MM.1S (cell line): ENCODE measurements around the gene BPIFB2.

Source experiments
- DNase-seq: peaks from one replicate; pipeline ENCODE4 v3.0.0-alpha.2; 2015
- H2AFZ ChIP-seq: fragments of 300-600 bp; sonication (generic); 2 replicates; pipeline ENCODE4 v1.6.0; 2016; ENCODE audit warnings: antibody characterized with exemption, low read length
- H3F3A ChIP-seq: fragments of 300-600 bp; sonication (generic); 2 replicates; pipeline ENCODE4 v1.6.1; 2016; ENCODE audit warnings: mild to moderate bottlenecking, antibody characterized with exemption, low read length, moderate library complexity, mixed read lengths; ENCODE audit not compliant: insufficient read depth
- H3K27ac ChIP-seq: fragments of 300-600 bp; sonication (generic); 2 replicates; pipeline ENCODE4 v1.5.1; 2016; ENCODE audit warnings: mild to moderate bottlenecking, low read length
- H3K27me3 ChIP-seq: fragments of 300-600 bp; sonication (generic); replicated peaks from 2 replicates; pipeline ENCODE4 v1.6.0; 2016; ENCODE audit warnings: low read length; ENCODE audit not compliant: insufficient read depth
- H3K36me3 ChIP-seq: fragments of 300-600 bp; sonication (generic); replicated peaks from 2 replicates; pipeline ENCODE4 v1.6.1; 2016; ENCODE audit warnings: mild to moderate bottlenecking, low read length, mixed read lengths; ENCODE audit not compliant: insufficient read depth
- H3K4me1 ChIP-seq: fragments of 300-600 bp; sonication (generic); 2 replicates; pipeline ENCODE4 v1.6.1; 2016; ENCODE audit warnings: low read length, mixed read lengths
- H3K4me2 ChIP-seq: fragments of 300-600 bp; sonication (generic); 2 replicates; pipeline ENCODE4 v1.6.0; 2016; ENCODE audit warnings: low read depth, low read length
- H3K4me3 ChIP-seq: fragments of 300-600 bp; sonication (generic); 2 replicates; pipeline ENCODE4 v1.5.1; 2016; ENCODE audit warnings: low read length, mixed read lengths
- H3K79me2 ChIP-seq: fragments of 300-600 bp; sonication (generic); 2 replicates; pipeline ENCODE4 v1.6.1; 2016; ENCODE audit warnings: mixed run types, low read length, mixed read lengths
- H3K9ac ChIP-seq: fragments of 300-600 bp; sonication (generic); 2 replicates; pipeline ENCODE4 v1.6.1; 2016; ENCODE audit warnings: low read length, mixed read lengths
- H3K9me2 ChIP-seq: fragments of 300-600 bp; sonication (generic); replicated peaks from 2 replicates; pipeline ENCODE4 v1.6.1; 2016; ENCODE audit warnings: mild to moderate bottlenecking, low read length, mixed read lengths; ENCODE audit not compliant: insufficient read depth
- H3K9me3 ChIP-seq: fragments of 300-600 bp; sonication (generic); replicated peaks from 2 replicates; pipeline ENCODE4 v1.6.1; 2016; ENCODE audit warnings: mild to moderate bottlenecking, low read length, mixed read lengths; ENCODE audit not compliant: insufficient read depth
- H4K20me1 ChIP-seq: fragments of 300-600 bp; sonication (generic); 2 replicates; pipeline ENCODE4 v1.6.1; 2016; ENCODE audit warnings: mild to moderate bottlenecking, low read length, moderate library complexity, mixed read lengths; ENCODE audit not compliant: insufficient read depth
- CTCF ChIP-seq: fragments of 300-600 bp; sonication (generic); IDR thresholded peaks from 2 replicates; pipeline ENCODE4 v1.5.1; 2016; ENCODE audit warnings: antibody characterized with exemption, low read length, mixed read lengths
- EZH2 ChIP-seq: fragments of 300-600 bp; sonication (generic); optimal IDR thresholded peaks from 2 replicates; pipeline ENCODE3; 2017; ENCODE audit warnings: low read depth, mild to moderate bottlenecking, antibody characterized with exemption, low read length, mixed read lengths
- EZH2phosphoT487 ChIP-seq: fragments of 300-600 bp; sonication (generic); IDR thresholded peaks from 2 replicates; pipeline ENCODE4 v1.6.1; 2018; ENCODE audit warnings: antibody characterized with exemption, low read length

Gene BPIFB2

GRCh38 chr20:33072813-33073212, 65.3 kb downstream of the BPIFB2 start:
- Histone ChIP-seq H2AFZ (no peak overlapping the region), H3F3A (no peaks in the 10 kb centered on the region), H3K4me1 (no peaks in the 10 kb centered on the region), H3K36me3 (no peaks in the 10 kb centered on the region), H4K20me1 (no peaks in the 10 kb centered on the region), H3K79me2 (no peaks in the 10 kb centered on the region), H3K9me2 (no peaks in the 10 kb centered on the region), H3K4me2 (no peak overlapping the region), H3K9me3 (no peaks in the 10 kb centered on the region), H3K27me3 (peaks cover 64% of the 10 kb centered on the region), H3K4me3 (no peak overlapping the region), H3K27ac (no peak overlapping the region), H3K9ac (no peak overlapping the region)
- TF ChIP-seq EZH2 (no peak), CTCF (no peak), EZH2phosphoT487 (no peak)
- no peak for DNase-seq
